Right lobe of liver (tissue), 6 donors: ENCODE measurements around the gene RUNDC3A. TPM values are rescaled to one million over a fixed set of nuclear protein-coding genes. Genes with fewer than 3 reads are reported as not detected.

Experiments
- ATAC-seq, 4 donors: fragments of 200-7000 bp; cut with Tn5 transposase; one replicate each; pipeline ENCODE4 v1.9.1; 2020; ENCODE audit warnings: mild to moderate bottlenecking in 4 of 4, moderate library complexity in 4 of 4
- DNase-seq, 3 donors: peaks; one replicate each; pipeline ENCODE4 v3.0.0-alpha.2; 2020
- H3K27ac ChIP-seq, 3 donors: fragments of 200-600 bp; one replicate each; pipeline ENCODE4 v1.8.0; 2022
- H3K27me3 ChIP-seq, 2 donors: fragments of 200-600 bp; one replicate each; pipeline ENCODE4 v1.8.0; 2022
- H3K36me3 ChIP-seq, 4 donors: fragments of 200-600 bp; sonication (generic) in 1 of 4; one replicate each; pipeline versions ENCODE4 v1.5.1 to v1.8.0; 2017 to 2022; ENCODE audit warnings: control low read depth in 1 of 4
- H3K4me1 ChIP-seq, 4 donors: fragments of 200-600 bp; sonication (generic) in 1 of 4; one replicate each; pipeline versions ENCODE4 v1.5.1 to v1.8.0; 2017 to 2022; ENCODE audit warnings: control low read depth in 1 of 4
- H3K4me3 ChIP-seq, 3 donors: fragments of 200-600 bp; one replicate each; pipeline ENCODE4 v1.8.0; 2022
- H3K9me3 ChIP-seq, 4 donors: fragments of 200-600 bp; sonication (generic) in 1 of 4; one replicate each; pipeline versions ENCODE4 v1.5.1 to v1.8.0; 2017 to 2022; ENCODE audit warnings: control low read depth in 1 of 4
- CTCF ChIP-seq, 4 donors: fragments of 200-600 bp in 3 of 4; fragments of 450-650 bp in 1 of 4; IDR thresholded peaks; one replicate each; pipeline versions ENCODE4 v1.5.1 to v1.8.0; 2016 to 2022; ENCODE audit warnings: antibody characterized with exemption in 4 of 4, mild to moderate bottlenecking in 2 of 4
- POLR2A ChIP-seq: fragments of 450-650 bp; IDR thresholded peaks from one replicate; pipeline ENCODE4 v1.6.1; 2017; ENCODE audit warnings: antibody characterized with exemption, mild to moderate bottlenecking
- WGBS: methylation state at CpG from one replicate; pipeline ENCODE4 v1.1.6; 2018; ENCODE audit warnings: low coverage, low lambda C conversion rate; ENCODE audit not compliant: insufficient coverage; ENCODE audit errors: missing lambda C conversion rate; 5-methylcytosine and 5-hydroxymethylcytosine counted together
- intact Hi-C, 2 donors: fragments of 100-400 bp; cut with DNase I; formaldehyde crosslinking; loops; one replicate each; pipeline versions ENCODE4 v1.11.2 to v1.14.1; 2022
- total RNA-seq, 6 experiments: library from RNA; depleted of rRNA in 2 of 6; stranded (reverse); fragments of >200 nt in 2 of 6; fragmentation: NEBNext Ultra II Directional in 3 of 6; extraction: Animal tissue kit (Norgen Biotek cat#: 25700) in 3 of 6; gene quantifications; one replicate each; pipeline versions ENCODE4 v1.1.0 to v1.2.4, GENCODE V29; 2016 to 2023
- donor health status: DM: no; HTN: yes; CAD: no.
- donor health status: DM: no; HTN: no; CAD: no.
- donor health status: DM: no; HTN: no; CAD: no.
- donor health status: DM: no; HTN: yes; CAD: no.
- donor health status: DM: no; HTN: yes; CAD: no.

The RUNDC3A gene
- total RNA-seq, 6 experiments from 2014 or later: 0.12 to 0.75 TPM; not detected in 4

GRCh38 chr17:44351464-44351863 lies 43.1 kb downstream of the RUNDC3A start:
- ATAC-seq: no peak
- WGBS: no CpG with 5 or more reads among the region's 8 CpGs
- Histone ChIP-seq H3K27ac (no peak overlapping the region), H3K36me3 (peaks cover 0 to 25% (median 10%) of the 10 kb centered on the region in 4 donors), H3K4me1 (peaks cover 0 to 2% (median 0%) of the 10 kb centered on the region in 4 donors), H3K9me3 (no peaks in the 10 kb centered on the region), H3K27me3 (no peaks in the 10 kb centered on the region), H3K4me3 (no peak overlapping the region)
- intact Hi-C loops: loop anchor here in 1 of 2 donors (10.0 kb wide), 1 partner anchor 137 kb away; the partner anchor contains the start of gene UBTF
- DNase-seq: no peak
- TF ChIP-seq POLR2A (no peak), CTCF (IDR thresholded peaks at IDR 0.05) (no peak)

GRCh38 chr17:44351961-44352827 lies 43.8 kb downstream of the RUNDC3A start:
- no peak overlapping the region for H3K27ac ChIP-seq
- no peak for TF ChIP-seq CTCF (IDR thresholded peaks at IDR 0.05)
- no peak for TF ChIP-seq POLR2A
- H3K9me3 ChIP-seq: no peaks in the 10 kb centered on the region
- 85% methylated on average over 4 of the region's 36 CpGs for WGBS
- no peak overlapping the region for H3K4me3 ChIP-seq
- DNase-seq (no peak), ATAC-seq (no peak)
- H3K27me3 ChIP-seq: no peaks in the 10 kb centered on the region
- H3K36me3 ChIP-seq: peaks cover 0 to 25% (median 10%) of the 10 kb centered on the region in 4 donors
- H3K4me1 ChIP-seq: peaks cover 0 to 2% (median 0%) of the 10 kb centered on the region in 4 donors
- intact Hi-C loops: loop anchor here in 1 of 2 donors (10.0 kb wide), 1 partner anchor 137 kb away; the partner anchor contains the start of gene UBTF

- intact Hi-C loops: loop anchor here in 1 of 2 donors (10.0 kb wide), 1 partner anchor 138 kb away; the partner anchor contains the start of gene UBTF
Measured at GRCh38 chr17:44352828-44353671, 44.6 kb downstream of the RUNDC3A start.

More at GRCh38 chr17:44352828-44353671, 44.6 kb downstream of the RUNDC3A start:
- H3K4me3 ChIP-seq: no peak overlapping the region
- no peak overlapping the region for H3K27ac ChIP-seq
- no peaks in the 10 kb centered on the region for H3K9me3 ChIP-seq
- peaks cover 0 to 2% (median 0%) of the 10 kb centered on the region in 4 donors for H3K4me1 ChIP-seq
- no peaks in the 10 kb centered on the region for H3K27me3 ChIP-seq
- peaks cover 0 to 25% (median 10%) of the 10 kb centered on the region in 4 donors for H3K36me3 ChIP-seq
- WGBS: 73% methylated on average over 10 of the region's 22 CpGs
- DNase-seq (no peak), ATAC-seq (no peak)
- TF ChIP-seq CTCF (IDR thresholded peaks at IDR 0.05) (no peak), POLR2A (no peak)
